Adrenal gland (tissue), 12 donors: ENCODE data around the gene PNP. TPM values are rescaled to one million over a fixed set of nuclear protein-coding genes. Genes with fewer than 3 reads are reported as not detected.

Experiments used
- DNase-seq, 7 donors: peaks; one replicate each; pipeline ENCODE4 v3.0.0-alpha.2; 2019 to 2020
- H3K27ac ChIP-seq, 5 donors: fragments of 200-600 bp; sonication (generic) in 4 of 5; 1 replicate in 3 of 5; 2 replicates in 2 of 5; pipeline versions ENCODE4 v1.5.1 to v1.8.0; 2016 to 2020; ENCODE audit warnings: mild to moderate bottlenecking in 1 of 5
- H3K27me3 ChIP-seq: fragments of 200-600 bp; 2 replicates; pipeline ENCODE4 v1.8.0; 2021
- H3K36me3 ChIP-seq, 2 donors: fragments of 200-600 bp; replicated peaks in 1 of 2; 1 replicate in 1 of 2; 2 replicates in 1 of 2; pipeline versions ENCODE4 v1.5.1 to v1.8.0; 2018 to 2022
- H3K4me1 ChIP-seq, 2 donors: fragments of 200-600 bp; replicated peaks in 1 of 2; 1 replicate in 1 of 2; 2 replicates in 1 of 2; pipeline versions ENCODE4 v1.5.1 to v1.8.0; 2018 to 2021
- H3K4me3 ChIP-seq, 4 donors: fragments of 200-600 bp; sonication (generic) in 3 of 4; one replicate each; pipeline ENCODE4 v1.5.1; 2016 to 2018
- H3K9me3 ChIP-seq, 3 donors: fragments of 200-600 bp; sonication (generic) in 1 of 3; replicated peaks in 1 of 3; 1 replicate in 2 of 3; 2 replicates in 1 of 3; pipeline versions ENCODE4 v1.5.1 to v1.8.0; 2016 to 2021
- CTCF ChIP-seq, 6 experiments: fragments of 450-650 bp in 4 of 6; fragments of 200-600 bp in 2 of 6; sonication (generic) in 1 of 6; IDR thresholded peaks; 1 replicate in 5 of 6; 2 replicates in 1 of 6; pipeline versions ENCODE4 v1.5.1 to v1.8.0; 2016 to 2021; ENCODE audit warnings: antibody characterized with exemption in 6 of 6, mild to moderate bottlenecking in 2 of 6, moderate library complexity in 1 of 6
- POLR2A ChIP-seq, 2 donors: fragments of 450-650 bp; IDR thresholded peaks; one replicate each; pipeline ENCODE4 v1.6.1; 2017; ENCODE audit warnings: antibody characterized with exemption in 2 of 2, mild to moderate bottlenecking in 2 of 2, moderate library complexity in 1 of 2
- WGBS, 4 donors: extraction: QIAGEN DNeasy Blood & Tissue Kit in 2 of 4; methylation state at CpG; one replicate each; pipeline versions ENCODE4 v1.1.5 to v1.1.7; 2013 to 2017; 5-methylcytosine and 5-hydroxymethylcytosine counted together
- intact Hi-C, 2 donors: fragments of 100-400 bp; cut with DNase I; formaldehyde crosslinking; loops; one replicate each; pipeline versions ENCODE4 v1.14.1 to v1.15.0; 2022 to 2023
- polyA plus RNA-seq, 3 donors: library from polyadenylated mRNA; stranded (reverse); fragments of 200-250 nt in 2 of 3; fragments of 350-450 nt in 1 of 3; fragmentation: Illumina TruSeq in 1 of 3; extraction: RNeasy Lipid Tissue Mini Kit (QIAGEN cat#74804) in 1 of 3; gene quantifications; one replicate each; pipeline ENCODE4 v1.2.3, GENCODE V29; 2013 to 2014
- total RNA-seq, 9 donors: library from RNA; depleted of rRNA in 4 of 9; stranded (reverse); fragments of >200 nt in 4 of 9; fragments of 120-200 nt in 1 of 9; fragmentation: NEBNext Ultra II Directional in 1 of 9; extraction: Animal tissue kit (Norgen Biotek cat#: 25700) in 1 of 9; gene quantifications; one replicate each; pipeline versions ENCODE4 v1.1.0 to v1.2.4, GENCODE V29; 2013 to 2023
- donor health status: healthy with polysubstance abuse.
- donor health status: Bipolar disorder and iron deficiency.
- donor health status: DM: yes; HTN: yes; CAD: no.
- donor health status: DM: no; HTN: no; CAD: no.
- donor health status: DM: no; HTN: no; CAD: no.
- donor health status: DM: yes; HTN: yes; CAD: no.

PNP gene
- total and polyA plus RNA-seq, 12 donors: 5.4 to 101 (median 17.9) TPM

GRCh38 chr14:20469890-20470602, 840 bp downstream of the PNP start:
- TF ChIP-seq CTCF (IDR thresholded peaks at IDR 0.05): no peak
- no peak for TF ChIP-seq POLR2A (IDR thresholded peaks at IDR 0.05)
- Histone ChIP-seq H3K9me3 (no peaks in the 10 kb centered on the region), H3K36me3 (peaks cover 0 to 24% of the 10 kb centered on the region in 2 donors), H3K4me3 (peak overlapping the region in 3 of 4 donors; percentile 75 to 83 (median 77)), H3K27ac (peak overlapping the region; percentile 3 to 93 (median 86)), H3K27me3 (no peaks in the 10 kb centered on the region), H3K4me1 (peaks cover 8 to 15% of the 10 kb centered on the region in 2 donors)
- WGBS, 4 donors: 2 to 5% (median 3%) methylated on average over 12 of the region's 12 CpGs
- intact Hi-C loops: loop anchor here in 1 of 2 donors (5.0 kb wide), 1 partner anchor 53 kb away; no protein-coding TSS in a partner anchor
- DNase-seq: peak; percentile 29 to 68 (median 54)

GRCh38 chr14:20470603-20470901, 1.3 kb downstream of the PNP start:
- 0 to 6% (median 4%) methylated on average over 2 of the region's 2 CpGs for WGBS, 4 donors
- peaks cover 0 to 30% of the 10 kb centered on the region in 2 donors for H3K36me3 ChIP-seq
- no peak for DNase-seq
- TF ChIP-seq CTCF (IDR thresholded peaks at IDR 0.05) (no peak), POLR2A (IDR thresholded peaks at IDR 0.05) (no peak)
- H3K4me3 ChIP-seq: peak overlapping the region in 1 of 4 donors; percentile 75
- intact Hi-C loops: no loop called here
- H3K27ac ChIP-seq: peak overlapping the region in 2 of 5 donors; percentile 86 to 93
- no peaks in the 10 kb centered on the region for H3K9me3 ChIP-seq
- peaks cover 8 to 15% of the 10 kb centered on the region in 2 donors for H3K4me1 ChIP-seq
- H3K27me3 ChIP-seq: no peaks in the 10 kb centered on the region

- no peaks in the 10 kb centered on the region for H3K27me3 ChIP-seq
- peaks cover 0 to 46% of the 10 kb centered on the region in 2 donors for H3K36me3 ChIP-seq
- peaks cover 8 to 28% of the 10 kb centered on the region in 2 donors for H3K4me1 ChIP-seq
- H3K27ac ChIP-seq: no peak overlapping the region
- TF ChIP-seq CTCF (IDR thresholded peaks at IDR 0.05) (no peak), POLR2A (IDR thresholded peaks at IDR 0.05) (no peak)
- 84 to 89% (median 86%) methylated on average over 2 of the region's 2 CpGs for WGBS, 4 donors
- intact Hi-C loops: no loop called here
- H3K9me3 ChIP-seq: no peaks in the 10 kb centered on the region
- DNase-seq: no peak
- H3K4me3 ChIP-seq: no peak overlapping the region
These were observed 3.4 kb downstream of the PNP start for GRCh38 chr14:20472536-20473169.

- peaks cover 0 to 19% of the 10 kb centered on the region in 2 donors for H3K4me1 ChIP-seq
- no peak overlapping the region for H3K4me3 ChIP-seq
- no peak for DNase-seq
- TF ChIP-seq CTCF (IDR thresholded peaks at IDR 0.05) (no peak), POLR2A (IDR thresholded peaks at IDR 0.05) (no peak)
- peak overlapping the region in 1 of 5 donors; percentile 53 for H3K27ac ChIP-seq
- intact Hi-C loops: no loop called here
- peaks cover 0 to 46% of the 10 kb centered on the region in 2 donors for H3K36me3 ChIP-seq
- no peaks in the 10 kb centered on the region for H3K9me3 ChIP-seq
- H3K27me3 ChIP-seq: no peaks in the 10 kb centered on the region
- 86 to 88% (median 87%) methylated on average over 5 of the region's 5 CpGs for WGBS, 4 donors
These were observed 7.6 kb downstream of the PNP start for GRCh38 chr14:20476776-20477175.
